MM.1S (cell line): ENCODE measurements around the gene RNGTT.
"Not testable (repeated sequence)": the region's sequence is repeated elsewhere in the genome, so short reads cannot be mapped to it uniquely, and the experiment has no call there.

Experiments used
- DNase-seq: peaks from one replicate; pipeline ENCODE4 v3.0.0-alpha.2; 2015
- H2AFZ ChIP-seq: fragments of 300-600 bp; sonication (generic); 2 replicates; pipeline ENCODE4 v1.6.0; 2016; ENCODE audit warnings: antibody characterized with exemption, low read length
- H3F3A ChIP-seq: fragments of 300-600 bp; sonication (generic); 2 replicates; pipeline ENCODE4 v1.6.1; 2016; ENCODE audit warnings: mild to moderate bottlenecking, antibody characterized with exemption, low read length, moderate library complexity, mixed read lengths; ENCODE audit not compliant: insufficient read depth
- H3K27ac ChIP-seq: fragments of 300-600 bp; sonication (generic); 2 replicates; pipeline ENCODE4 v1.5.1; 2016; ENCODE audit warnings: mild to moderate bottlenecking, low read length
- H3K27me3 ChIP-seq: fragments of 300-600 bp; sonication (generic); replicated peaks from 2 replicates; pipeline ENCODE4 v1.6.0; 2016; ENCODE audit warnings: low read length; ENCODE audit not compliant: insufficient read depth
- H3K36me3 ChIP-seq: fragments of 300-600 bp; sonication (generic); replicated peaks from 2 replicates; pipeline ENCODE4 v1.6.1; 2016; ENCODE audit warnings: mild to moderate bottlenecking, low read length, mixed read lengths; ENCODE audit not compliant: insufficient read depth
- H3K4me1 ChIP-seq: fragments of 300-600 bp; sonication (generic); 2 replicates; pipeline ENCODE4 v1.6.1; 2016; ENCODE audit warnings: low read length, mixed read lengths
- H3K4me2 ChIP-seq: fragments of 300-600 bp; sonication (generic); 2 replicates; pipeline ENCODE4 v1.6.0; 2016; ENCODE audit warnings: low read depth, low read length
- H3K4me3 ChIP-seq: fragments of 300-600 bp; sonication (generic); 2 replicates; pipeline ENCODE4 v1.5.1; 2016; ENCODE audit warnings: low read length, mixed read lengths
- H3K79me2 ChIP-seq: fragments of 300-600 bp; sonication (generic); 2 replicates; pipeline ENCODE4 v1.6.1; 2016; ENCODE audit warnings: mixed run types, low read length, mixed read lengths
- H3K9ac ChIP-seq: fragments of 300-600 bp; sonication (generic); 2 replicates; pipeline ENCODE4 v1.6.1; 2016; ENCODE audit warnings: low read length, mixed read lengths
- H3K9me2 ChIP-seq: fragments of 300-600 bp; sonication (generic); replicated peaks from 2 replicates; pipeline ENCODE4 v1.6.1; 2016; ENCODE audit warnings: mild to moderate bottlenecking, low read length, mixed read lengths; ENCODE audit not compliant: insufficient read depth
- H3K9me3 ChIP-seq: fragments of 300-600 bp; sonication (generic); replicated peaks from 2 replicates; pipeline ENCODE4 v1.6.1; 2016; ENCODE audit warnings: mild to moderate bottlenecking, low read length, mixed read lengths; ENCODE audit not compliant: insufficient read depth
- H4K20me1 ChIP-seq: fragments of 300-600 bp; sonication (generic); 2 replicates; pipeline ENCODE4 v1.6.1; 2016; ENCODE audit warnings: mild to moderate bottlenecking, low read length, moderate library complexity, mixed read lengths; ENCODE audit not compliant: insufficient read depth
- CTCF ChIP-seq: fragments of 300-600 bp; sonication (generic); IDR thresholded peaks from 2 replicates; pipeline ENCODE4 v1.5.1; 2016; ENCODE audit warnings: antibody characterized with exemption, low read length, mixed read lengths
- EZH2 ChIP-seq: fragments of 300-600 bp; sonication (generic); optimal IDR thresholded peaks from 2 replicates; pipeline ENCODE3; 2017; ENCODE audit warnings: low read depth, mild to moderate bottlenecking, antibody characterized with exemption, low read length, mixed read lengths
- EZH2phosphoT487 ChIP-seq: fragments of 300-600 bp; sonication (generic); IDR thresholded peaks from 2 replicates; pipeline ENCODE4 v1.6.1; 2018; ENCODE audit warnings: antibody characterized with exemption, low read length

RNGTT gene

GRCh38 chr6:88728756-88729155 lies 234.7 kb downstream of the RNGTT start:
- Histone ChIP-seq H3K27me3 (no peaks in the 10 kb centered on the region), H3K9me2 (no peaks in the 10 kb centered on the region), H3K27ac (no peak overlapping the region), H4K20me1 (no peaks in the 10 kb centered on the region), H2AFZ (no peak overlapping the region), H3K9ac (no peak overlapping the region), H3K4me3 (no peak overlapping the region), H3K4me1 (peaks cover 4% of the 10 kb centered on the region), H3F3A (no peaks in the 10 kb centered on the region), H3K36me3 (no peaks in the 10 kb centered on the region), H3K4me2 (no peak overlapping the region), H3K79me2 (no peaks in the 10 kb centered on the region), H3K9me3 (no peaks in the 10 kb centered on the region)
- DNase-seq = no peak
- TF ChIP-seq EZH2phosphoT487 = no peak

GRCh38 chr6:88726409-88726808 lies 237.0 kb downstream of the RNGTT start:
- DNase-seq, H3K9ac ChIP-seq, H3K36me3 ChIP-seq, H3K4me3 ChIP-seq, H3K9me2 ChIP-seq, H3K27ac ChIP-seq, H3F3A ChIP-seq, H3K79me2 ChIP-seq, H4K20me1 ChIP-seq, H3K9me3 ChIP-seq, H3K27me3 ChIP-seq, H3K4me2 ChIP-seq, H3K4me1 ChIP-seq, H2AFZ ChIP-seq: not testable (repeated sequence)

GRCh38 chr6:88725111-88725975 lies 238.1 kb downstream of the RNGTT start:
- Histone ChIP-seq H4K20me1 (no peaks in the 10 kb centered on the region), H3K36me3 (no peaks in the 10 kb centered on the region), H3K79me2 (no peaks in the 10 kb centered on the region), H3K9me3 (no peaks in the 10 kb centered on the region), H3K4me3 (no peak overlapping the region), H3K4me1 (no peaks in the 10 kb centered on the region), H3K9me2 (no peaks in the 10 kb centered on the region), H3K27ac (no peak overlapping the region), H3K4me2 (no peak overlapping the region), H3K27me3 (no peaks in the 10 kb centered on the region), H3F3A (no peaks in the 10 kb centered on the region), H2AFZ (no peak overlapping the region), H3K9ac (no peak overlapping the region)
- DNase-seq = no peak
- TF ChIP-seq EZH2phosphoT487 (no peak), CTCF (no peak), EZH2 (no peak)

GRCh38 chr6:88722686-88723085 lies 240.7 kb downstream of the RNGTT start:
- Histone ChIP-seq H3K9me3 (no peaks in the 10 kb centered on the region), H3K27ac (no peak overlapping the region), H3K4me1 (no peaks in the 10 kb centered on the region), H3K4me3 (no peak overlapping the region), H2AFZ (no peak overlapping the region), H3K36me3 (no peaks in the 10 kb centered on the region), H3F3A (no peaks in the 10 kb centered on the region), H3K9me2 (no peaks in the 10 kb centered on the region), H3K79me2 (no peaks in the 10 kb centered on the region), H3K27me3 (no peaks in the 10 kb centered on the region), H3K4me2 (no peak overlapping the region), H4K20me1 (no peaks in the 10 kb centered on the region), H3K9ac (no peak overlapping the region)
- TF ChIP-seq EZH2 (no peak), EZH2phosphoT487 (no peak), CTCF (no peak)
- no peak for DNase-seq

- H2AFZ ChIP-seq, H3K9me3 ChIP-seq, H3K4me1 ChIP-seq, H3F3A ChIP-seq, H3K27ac ChIP-seq, H3K4me2 ChIP-seq, H3K4me3 ChIP-seq, H3K79me2 ChIP-seq, DNase-seq, H4K20me1 ChIP-seq, H3K36me3 ChIP-seq, H3K9ac ChIP-seq, H3K27me3 ChIP-seq, H3K9me2 ChIP-seq: not testable (repeated sequence)
Observed at GRCh38 chr6:88716399-88716798, 247.0 kb downstream of the RNGTT start.
